HEK293 (cell line): ENCODE results near the gene ZMYM1.

Source experiments
- CTCF ChIA-PET: fragments of 350-600 bp; formaldehyde crosslinking; extraction: SDS; loops from one replicate; lab custom pipeline; 2021; ENCODE audit warnings: antibody characterized with exemption; lab: Yijun Ruan, JAX
- POLR2A ChIA-PET: fragments of 300-600 bp; formaldehyde crosslinking; extraction: SDS; loops from one replicate; lab custom pipeline; 2020; ENCODE audit warnings: antibody characterized with exemption, inconsistent platforms; lab: Yijun Ruan, JAX
- H3K27ac ChIP-seq: fragments of 200-500 bp; sonication (Bioruptor generic); 2 replicates; pipeline ENCODE4 v1.5.1; 2014; ENCODE audit warnings: low read depth, low read length, control low read depth, inconsistent platforms; ENCODE audit errors: extremely low read depth
- H3K36me3 ChIP-seq, 2 experiments: fragments of 200-500 bp in 1 of 2; sonication (Bioruptor generic) in 1 of 2; 1 replicate in 1 of 2; 2 replicates in 1 of 2; pipeline ENCODE4 v1.5.1; 2014 to 2017; ENCODE audit warnings: inconsistent platforms in 2 of 2, low read length in 2 of 2; ENCODE audit not compliant: control insufficient read depth in 2 of 2, insufficient read depth in 1 of 2
- H3K4me1 ChIP-seq: fragments of 200-500 bp; sonication (Bioruptor generic); 2 replicates; pipeline ENCODE4 v1.5.1; 2014; ENCODE audit warnings: mild to moderate bottlenecking, low read length, inconsistent platforms; ENCODE audit not compliant: control insufficient read depth, insufficient read depth
- H3K4me3 ChIP-seq: 2 replicates; pipeline ENCODE4 v1.5.1; 2011; ENCODE audit warnings: low read depth, mild to moderate bottlenecking, control low read depth, low read length, moderate library complexity
- H3K9me3 ChIP-seq: fragments of 200-500 bp; sonication (Bioruptor generic); 2 replicates; pipeline ENCODE4 v1.5.1; 2014; ENCODE audit warnings: low read depth, low read length, inconsistent platforms; ENCODE audit not compliant: control insufficient read depth, insufficient read depth
- BCL6B ChIP-seq: fragments of 450-650 bp; formaldehyde crosslinking; IDR thresholded peaks from 2 replicates; pipeline ENCODE4 v1.5.1; 2017; ENCODE audit warnings: missing biosample characterization, missing genetic modification characterization
- IKZF3 ChIP-seq: fragments of 450-650 bp; IDR thresholded peaks from 2 replicates; pipeline ENCODE4 v1.5.0; 2018; ENCODE audit warnings: missing biosample characterization, mild to moderate bottlenecking, missing genetic modification characterization, moderate library complexity
- KLF1 ChIP-seq: fragments of 450-650 bp; formaldehyde crosslinking; IDR thresholded peaks from 2 replicates; pipeline ENCODE4 v1.5.1; 2016; ENCODE audit warnings: missing biosample characterization, missing genetic modification characterization
- KLF9 ChIP-seq: fragments of 450-650 bp; formaldehyde crosslinking; IDR thresholded peaks from 2 replicates; pipeline ENCODE4 v1.5.1; 2016; ENCODE audit warnings: missing biosample characterization, missing genetic modification characterization, low read depth
- MZF1 ChIP-seq: fragments of 450-650 bp; formaldehyde crosslinking; IDR thresholded peaks from 2 replicates; pipeline ENCODE4 v1.5.1; 2017; ENCODE audit warnings: missing biosample characterization, missing genetic modification characterization, borderline replicate concordance
- PRDM1 ChIP-seq: fragments of 450-650 bp; formaldehyde crosslinking; IDR thresholded peaks from 2 replicates; pipeline ENCODE4; 2016; ENCODE audit warnings: missing biosample characterization, missing genetic modification characterization
- TCF7L2 ChIP-seq: IDR thresholded peaks from 2 replicates; pipeline ENCODE4 v1.6.1; 2011; ENCODE audit warnings: low read depth, mild to moderate bottlenecking, inconsistent platforms, low read length, moderate library complexity, borderline replicate concordance
- ZBTB17 ChIP-seq: fragments of 450-650 bp; formaldehyde crosslinking; IDR thresholded peaks from 2 replicates; pipeline ENCODE4 v1.5.1; 2016; ENCODE audit warnings: missing biosample characterization, missing genetic modification characterization
- ZFHX2 ChIP-seq: fragments of 450-650 bp; formaldehyde crosslinking; conservative IDR thresholded peaks from 2 replicates; pipeline ENCODE4 v1.5.1; 2016; ENCODE audit warnings: missing biosample characterization, missing genetic modification characterization
- ZNF114 ChIP-seq: fragments of 450-650 bp; formaldehyde crosslinking; IDR thresholded peaks from 2 replicates; pipeline ENCODE4 v1.5.0; 2017; ENCODE audit warnings: missing biosample characterization, missing genetic modification characterization
- ZNF146 ChIP-seq: fragments of 450-650 bp; formaldehyde crosslinking; IDR thresholded peaks from 2 replicates; pipeline ENCODE4 v1.5.1; 2016; ENCODE audit warnings: missing biosample characterization, missing genetic modification characterization
- ZNF23 ChIP-seq: fragments of 450-650 bp; formaldehyde crosslinking; IDR thresholded peaks from 2 replicates; pipeline ENCODE4 v1.5.1; 2016; ENCODE audit warnings: missing biosample characterization, missing genetic modification characterization, borderline replicate concordance
- ZNF341 ChIP-seq: fragments of 450-650 bp; formaldehyde crosslinking; IDR thresholded peaks from 2 replicates; pipeline ENCODE4; 2016; ENCODE audit warnings: low read depth, missing biosample characterization, missing genetic modification characterization
- ZNF350 ChIP-seq: fragments of 450-650 bp; formaldehyde crosslinking; IDR thresholded peaks from 2 replicates; pipeline ENCODE4 v1.5.0; 2017; ENCODE audit warnings: missing biosample characterization, mild to moderate bottlenecking, missing genetic modification characterization
- ZNF366 ChIP-seq: fragments of 450-650 bp; formaldehyde crosslinking; conservative IDR thresholded peaks from 2 replicates; pipeline ENCODE4 v1.5.1; 2016; ENCODE audit warnings: missing biosample characterization, missing genetic modification characterization
- ZNF423 ChIP-seq: fragments of 450-650 bp; formaldehyde crosslinking; IDR thresholded peaks from 2 replicates; pipeline ENCODE4 v1.5.1; 2016; ENCODE audit warnings: missing biosample characterization, missing genetic modification characterization
- ZNF426 ChIP-seq: fragments of 450-650 bp; formaldehyde crosslinking; IDR thresholded peaks from 2 replicates; pipeline ENCODE4 v1.5.1; 2017; ENCODE audit warnings: missing biosample characterization, missing genetic modification characterization, mild to moderate bottlenecking, inconsistent platforms, moderate library complexity
- ZNF555 ChIP-seq: fragments of 450-650 bp; formaldehyde crosslinking; conservative IDR thresholded peaks from 2 replicates; pipeline ENCODE4 v1.5.1; 2017; ENCODE audit warnings: missing biosample characterization, mild to moderate bottlenecking, missing genetic modification characterization, inconsistent platforms
- ZNF624 ChIP-seq: fragments of 450-650 bp; formaldehyde crosslinking; IDR thresholded peaks from 2 replicates; pipeline ENCODE4 v1.5.1; 2017; ENCODE audit warnings: missing biosample characterization, missing genetic modification characterization
- ZNF629 ChIP-seq: fragments of 450-650 bp; formaldehyde crosslinking; IDR thresholded peaks from 2 replicates; pipeline ENCODE4 v1.5.1; 2017; ENCODE audit warnings: missing biosample characterization, missing genetic modification characterization
- ZNF664 ChIP-seq: fragments of 450-650 bp; formaldehyde crosslinking; IDR thresholded peaks from 2 replicates; pipeline ENCODE4 v1.5.1; 2016; ENCODE audit warnings: missing biosample characterization, missing genetic modification characterization
- ZNF677 ChIP-seq: fragments of 450-650 bp; IDR thresholded peaks from 2 replicates; pipeline ENCODE4 v1.5.0; 2018; ENCODE audit warnings: missing biosample characterization, mild to moderate bottlenecking, missing genetic modification characterization, moderate library complexity
- ZNF843 ChIP-seq: fragments of 450-650 bp; formaldehyde crosslinking; IDR thresholded peaks from 2 replicates; pipeline ENCODE4 v1.5.1; 2016; ENCODE audit warnings: missing biosample characterization, missing genetic modification characterization
- ZSCAN5A ChIP-seq: fragments of 450-650 bp; formaldehyde crosslinking; IDR thresholded peaks from 2 replicates; pipeline ENCODE4 v1.5.1; 2016; ENCODE audit warnings: missing biosample characterization, missing genetic modification characterization
- TF ChIP-seq, protein P1 (sequence below): fragments of 450-650 bp; formaldehyde crosslinking; IDR thresholded peaks from 2 replicates; pipeline ENCODE4 v1.5.1; 2017; ENCODE audit warnings: missing biosample characterization, missing genetic modification characterization
- TF ChIP-seq, protein P2 (sequence below): fragments of 450-650 bp; formaldehyde crosslinking; IDR thresholded peaks from 2 replicates; pipeline ENCODE4 v1.5.1; 2017; ENCODE audit warnings: missing biosample characterization, missing genetic modification characterization
- TF ChIP-seq, protein P3 (sequence below): fragments of 450-650 bp; IDR thresholded peaks from 2 replicates; pipeline ENCODE4 v1.5.1; 2018; ENCODE audit warnings: missing biosample characterization, missing genetic modification characterization
- TF ChIP-seq, protein P4 (sequence below): fragments of 450-650 bp; formaldehyde crosslinking; IDR thresholded peaks from 2 replicates; pipeline ENCODE4 v1.5.1; 2016; ENCODE audit warnings: missing biosample characterization, missing genetic modification characterization
- TF ChIP-seq, protein P5 (sequence below): fragments of 450-650 bp; formaldehyde crosslinking; IDR thresholded peaks from 2 replicates; pipeline ENCODE4; 2016; ENCODE audit warnings: missing biosample characterization, missing genetic modification characterization

ZMYM1 gene

DNA sequence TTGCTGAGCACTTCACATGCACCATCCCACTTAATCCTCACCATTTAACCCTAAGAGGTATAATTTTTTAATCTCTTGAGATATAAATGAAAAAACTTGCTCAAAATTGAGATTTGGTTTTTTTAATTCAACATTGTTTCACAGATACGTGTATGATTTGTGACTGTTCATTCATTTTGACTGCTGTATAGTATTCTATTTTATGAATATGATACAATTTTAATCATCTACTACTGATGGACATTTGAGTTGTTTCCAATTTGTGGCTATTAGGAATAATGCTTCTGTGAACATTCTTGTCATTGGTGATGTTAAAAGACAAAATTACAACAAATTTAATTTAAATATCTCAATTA lies 46.8 kb upstream of the ZMYM1 start:
- H3K27ac ChIP-seq = no peak overlapping the region
- no peaks in the 10 kb centered on the region for H3K9me3 ChIP-seq
- H3K4me1 ChIP-seq = no peaks in the 10 kb centered on the region
- peak overlapping the region; percentile 87 for H3K4me3 ChIP-seq
- CTCF ChIA-PET = no interaction called here
- H3K36me3 ChIP-seq = peaks cover 0 to 11% of the 10 kb centered on the region in 2 experiments; a peak in 2 of 3 replicates
- POLR2A ChIA-PET = interaction anchor here (0.7 to 2.7 kb wide), 7 partner anchors 16 to 173 kb away, joined by 4 to 25 read pairs (median 6); partner anchors contain the start of genes SFPQ, SMIM12 and ZMYM1
- TF ChIP-seq, protein P1, sequence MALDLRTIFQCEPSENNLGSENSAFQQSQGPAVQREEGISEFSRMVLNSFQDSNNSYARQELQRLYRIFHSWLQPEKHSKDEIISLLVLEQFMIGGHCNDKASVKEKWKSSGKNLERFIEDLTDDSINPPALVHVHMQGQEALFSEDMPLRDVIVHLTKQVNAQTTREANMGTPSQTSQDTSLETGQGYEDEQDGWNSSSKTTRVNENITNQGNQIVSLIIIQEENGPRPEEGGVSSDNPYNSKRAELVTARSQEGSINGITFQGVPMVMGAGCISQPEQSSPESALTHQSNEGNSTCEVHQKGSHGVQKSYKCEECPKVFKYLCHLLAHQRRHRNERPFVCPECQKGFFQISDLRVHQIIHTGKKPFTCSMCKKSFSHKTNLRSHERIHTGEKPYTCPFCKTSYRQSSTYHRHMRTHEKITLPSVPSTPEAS (tag by site-specific recombination) = no peak
- TF ChIP-seq TCF7L2 = no peak
- TF ChIP-seq ZSCAN5A (tag by site-specific recombination) = no peak
- no peak for TF ChIP-seq IKZF3 (tag by site-specific recombination)
- TF ChIP-seq ZFHX2 (tag by site-specific recombination) = no peak
- TF ChIP-seq ZNF114 = no peak
- no peak for TF ChIP-seq ZNF423 (tag by site-specific recombination)
- TF ChIP-seq, protein P2, sequence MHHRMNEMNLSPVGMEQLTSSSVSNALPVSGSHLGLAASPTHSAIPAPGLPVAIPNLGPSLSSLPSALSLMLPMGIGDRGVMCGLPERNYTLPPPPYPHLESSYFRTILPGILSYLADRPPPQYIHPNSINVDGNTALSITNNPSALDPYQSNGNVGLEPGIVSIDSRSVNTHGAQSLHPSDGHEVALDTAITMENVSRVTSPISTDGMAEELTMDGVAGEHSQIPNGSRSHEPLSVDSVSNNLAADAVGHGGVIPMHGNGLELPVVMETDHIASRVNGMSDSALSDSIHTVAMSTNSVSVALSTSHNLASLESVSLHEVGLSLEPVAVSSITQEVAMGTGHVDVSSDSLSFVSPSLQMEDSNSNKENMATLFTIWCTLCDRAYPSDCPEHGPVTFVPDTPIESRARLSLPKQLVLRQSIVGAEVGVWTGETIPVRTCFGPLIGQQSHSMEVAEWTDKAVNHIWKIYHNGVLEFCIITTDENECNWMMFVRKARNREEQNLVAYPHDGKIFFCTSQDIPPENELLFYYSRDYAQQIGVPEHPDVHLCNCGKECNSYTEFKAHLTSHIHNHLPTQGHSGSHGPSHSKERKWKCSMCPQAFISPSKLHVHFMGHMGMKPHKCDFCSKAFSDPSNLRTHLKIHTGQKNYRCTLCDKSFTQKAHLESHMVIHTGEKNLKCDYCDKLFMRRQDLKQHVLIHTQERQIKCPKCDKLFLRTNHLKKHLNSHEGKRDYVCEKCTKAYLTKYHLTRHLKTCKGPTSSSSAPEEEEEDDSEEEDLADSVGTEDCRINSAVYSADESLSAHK = no peak
- no peak for TF ChIP-seq BCL6B
- no peak for TF ChIP-seq ZBTB17
- TF ChIP-seq, protein P3, sequence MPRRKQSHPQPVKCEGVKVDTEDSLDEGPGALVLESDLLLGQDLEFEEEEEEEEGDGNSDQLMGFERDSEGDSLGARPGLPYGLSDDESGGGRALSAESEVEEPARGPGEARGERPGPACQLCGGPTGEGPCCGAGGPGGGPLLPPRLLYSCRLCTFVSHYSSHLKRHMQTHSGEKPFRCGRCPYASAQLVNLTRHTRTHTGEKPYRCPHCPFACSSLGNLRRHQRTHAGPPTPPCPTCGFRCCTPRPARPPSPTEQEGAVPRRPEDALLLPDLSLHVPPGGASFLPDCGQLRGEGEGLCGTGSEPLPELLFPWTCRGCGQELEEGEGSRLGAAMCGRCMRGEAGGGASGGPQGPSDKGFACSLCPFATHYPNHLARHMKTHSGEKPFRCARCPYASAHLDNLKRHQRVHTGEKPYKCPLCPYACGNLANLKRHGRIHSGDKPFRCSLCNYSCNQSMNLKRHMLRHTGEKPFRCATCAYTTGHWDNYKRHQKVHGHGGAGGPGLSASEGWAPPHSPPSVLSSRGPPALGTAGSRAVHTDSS = no peak
- TF ChIP-seq ZNF629 (tag by site-specific recombination) = no peak
- TF ChIP-seq PRDM1 (tag by site-specific recombination) = no peak
- no peak for TF ChIP-seq ZNF366 (tag by site-specific recombination)
- TF ChIP-seq MZF1 (tag by site-specific recombination) = no peak
- peak; percentile 73 for TF ChIP-seq ZNF146 (tag by site-specific recombination)
- TF ChIP-seq ZNF350 (tag by site-specific recombination) = no peak
- no peak for TF ChIP-seq ZNF555 (tag by site-specific recombination)
- TF ChIP-seq, protein P4, sequence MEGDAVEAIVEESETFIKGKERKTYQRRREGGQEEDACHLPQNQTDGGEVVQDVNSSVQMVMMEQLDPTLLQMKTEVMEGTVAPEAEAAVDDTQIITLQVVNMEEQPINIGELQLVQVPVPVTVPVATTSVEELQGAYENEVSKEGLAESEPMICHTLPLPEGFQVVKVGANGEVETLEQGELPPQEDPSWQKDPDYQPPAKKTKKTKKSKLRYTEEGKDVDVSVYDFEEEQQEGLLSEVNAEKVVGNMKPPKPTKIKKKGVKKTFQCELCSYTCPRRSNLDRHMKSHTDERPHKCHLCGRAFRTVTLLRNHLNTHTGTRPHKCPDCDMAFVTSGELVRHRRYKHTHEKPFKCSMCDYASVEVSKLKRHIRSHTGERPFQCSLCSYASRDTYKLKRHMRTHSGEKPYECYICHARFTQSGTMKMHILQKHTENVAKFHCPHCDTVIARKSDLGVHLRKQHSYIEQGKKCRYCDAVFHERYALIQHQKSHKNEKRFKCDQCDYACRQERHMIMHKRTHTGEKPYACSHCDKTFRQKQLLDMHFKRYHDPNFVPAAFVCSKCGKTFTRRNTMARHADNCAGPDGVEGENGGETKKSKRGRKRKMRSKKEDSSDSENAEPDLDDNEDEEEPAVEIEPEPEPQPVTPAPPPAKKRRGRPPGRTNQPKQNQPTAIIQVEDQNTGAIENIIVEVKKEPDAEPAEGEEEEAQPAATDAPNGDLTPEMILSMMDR (tag by site-specific recombination) = 0 out of 2 replicates have a peak, but pooled peaks have one; percentile 2
- TF ChIP-seq KLF9 = no peak
- TF ChIP-seq KLF1 (tag by site-specific recombination) = no peak
- TF ChIP-seq ZNF677 (tag by site-specific recombination) = no peak
- 0 out of 2 replicates have a peak, but pooled peaks have one; percentile 5 for TF ChIP-seq ZNF426 (tag by site-specific recombination)
- TF ChIP-seq ZNF624 (tag by site-specific recombination) = no peak
- TF ChIP-seq, protein P5, sequence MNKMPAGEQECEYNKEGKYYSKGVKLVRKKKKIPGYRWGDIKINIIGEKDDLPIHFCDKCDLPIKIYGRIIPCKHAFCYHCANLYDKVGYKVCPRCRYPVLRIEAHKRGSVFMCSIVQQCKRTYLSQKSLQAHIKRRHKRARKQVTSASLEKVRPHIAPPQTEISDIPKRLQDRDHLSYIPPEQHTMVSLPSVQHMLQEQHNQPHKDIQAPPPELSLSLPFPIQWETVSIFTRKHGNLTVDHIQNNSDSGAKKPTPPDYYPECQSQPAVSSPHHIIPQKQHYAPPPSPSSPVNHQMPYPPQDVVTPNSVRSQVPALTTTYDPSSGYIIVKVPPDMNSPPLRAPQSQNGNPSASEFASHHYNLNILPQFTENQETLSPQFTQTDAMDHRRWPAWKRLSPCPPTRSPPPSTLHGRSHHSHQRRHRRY = no peak
- TF ChIP-seq ZNF23 = no peak
- no peak for TF ChIP-seq ZNF843 (tag by site-specific recombination)
- TF ChIP-seq ZNF341 (tag by site-specific recombination) = no peak
- peak; percentile 43 for TF ChIP-seq ZNF664 (tag by site-specific recombination)
